Spleen (tissue), 11 donors: ENCODE data around the gene EXOC1L. TPM values are rescaled to one million over a fixed set of nuclear protein-coding genes. Genes with fewer than 3 reads are reported as not detected.

ENCODE experiments used
- DNase-seq: peaks from one replicate; pipeline ENCODE4 v3.0.0-alpha.2; 2020
- H3K27ac ChIP-seq, 8 donors: fragments of 200-600 bp; sonication (generic) in 7 of 8; 1 replicate in 4 of 8; 2 replicates in 4 of 8; pipeline versions ENCODE4 v1.5.0 to v1.8.0; 2016 to 2021; ENCODE audit warnings: inconsistent platforms in 4 of 8, mild to moderate bottlenecking in 4 of 8, moderate library complexity in 1 of 8
- H3K27me3 ChIP-seq, 7 donors: fragments of 200-600 bp; sonication (generic) in 6 of 7; replicated peaks in 1 of 7; 1 replicate in 4 of 7; 2 replicates in 3 of 7; pipeline versions ENCODE4 v1.5.0 to v1.8.0; 2016 to 2021; ENCODE audit warnings: inconsistent platforms in 3 of 7, mild to moderate bottlenecking in 1 of 7
- H3K36me3 ChIP-seq, 6 donors: fragments of 200-600 bp; sonication (generic) in 5 of 6; 1 replicate in 4 of 6; 2 replicates in 2 of 6; pipeline versions ENCODE4 v1.5.0 to v1.8.0; 2016 to 2021; ENCODE audit warnings: inconsistent platforms in 2 of 6
- H3K4me1 ChIP-seq, 6 donors: fragments of 200-600 bp; sonication (generic) in 5 of 6; 1 replicate in 3 of 6; 2 replicates in 3 of 6; pipeline versions ENCODE4 v1.5.0 to v1.8.0; 2016 to 2021; ENCODE audit warnings: inconsistent platforms in 3 of 6
- H3K4me3 ChIP-seq, 8 donors: fragments of 200-600 bp; sonication (generic) in 7 of 8; 1 replicate in 4 of 8; 2 replicates in 4 of 8; pipeline versions ENCODE4 v1.5.0 to v1.8.0; 2016 to 2021; ENCODE audit warnings: inconsistent platforms in 4 of 8, mild to moderate bottlenecking in 4 of 8, moderate library complexity in 2 of 8
- H3K9me3 ChIP-seq, 8 donors: fragments of 200-600 bp; sonication (generic) in 7 of 8; 1 replicate in 4 of 8; 2 replicates in 4 of 8; pipeline versions ENCODE4 v1.5.0 to v1.8.0; 2016 to 2021; ENCODE audit warnings: inconsistent platforms in 4 of 8
- CTCF ChIP-seq, 11 experiments: fragments of 200-600 bp in 7 of 11; fragments of 450-650 bp in 4 of 11; sonication (generic) in 4 of 11; IDR thresholded peaks in 8 of 11; conservative IDR thresholded peaks in 3 of 11; 1 replicate in 7 of 11; 2 replicates in 4 of 11; pipeline versions ENCODE4 v1.4.0 to v1.8.0; 2016 to 2021; ENCODE audit warnings: antibody characterized with exemption in 11 of 11, inconsistent platforms in 4 of 11, mild to moderate bottlenecking in 1 of 11
- POLR2A ChIP-seq, 3 donors: fragments of 450-650 bp; IDR thresholded peaks; one replicate each; pipeline ENCODE4 v1.5.1; 2017; ENCODE audit warnings: antibody characterized with exemption in 3 of 3, mild to moderate bottlenecking in 1 of 3
- POLR2AphosphoS5 ChIP-seq, 3 donors: sonication (generic); formaldehyde crosslinking; IDR thresholded peaks; one replicate each; pipeline ENCODE4 v1.5.1; 2017; ENCODE audit warnings: antibody characterized with exemption in 3 of 3
- WGBS, 5 donors: extraction: QIAGEN DNeasy Blood & Tissue Kit in 3 of 5; methylation state at CpG; one replicate each; pipeline versions ENCODE4 v1.1.5 to v1.1.7; 2013 to 2018; 5-methylcytosine and 5-hydroxymethylcytosine counted together
- intact Hi-C: fragments of 100-400 bp; cut with DNase I; formaldehyde crosslinking; loops from one replicate; pipeline ENCODE4 v1.15.0; 2023; ENCODE audit warnings: low total_unique reads
- polyA plus RNA-seq, 3 donors: library from polyadenylated mRNA; stranded (reverse); fragments of 200-250 nt; gene quantifications; one replicate each; pipeline ENCODE4 v1.2.1, GENCODE V29; 2013
- small RNA-seq, 4 donors: library from RNA; depleted of rRNA; stranded (forward); fragments of <200 nt; gene quantifications; one replicate each; pipeline ENCODE3, GENCODE V24; 2016
- total RNA-seq, 7 donors: library from RNA; depleted of rRNA in 3 of 7; stranded (reverse); fragments of >200 nt in 3 of 7; fragmentation: NEBNext Ultra II Directional in 4 of 7; extraction: Animal tissue kit (Norgen Biotek cat#: 25700) in 4 of 7; gene quantifications; one replicate each; pipeline versions ENCODE4 v1.1.0 to v1.2.1, GENCODE V29; 2016 to 2021
- donor health status: healthy with polysubstance abuse.
- donor health status: DM: no; HTN: no; CAD: no; lungs with moderate emphysema.
- donor health status: DM: no; HTN: no; CAD: no.
- donor health status: Bipolar disorder and iron deficiency.
- donor health status: healthy.
- donor health status: DM: no; HTN: no; CAD: no.
- donor health status: DM: yes; HTN: yes; CAD: no.

The EXOC1L gene
- total and polyA plus RNA-seq, 10 donors: not detected

- no peak for TF ChIP-seq POLR2A (IDR thresholded peaks at IDR 0.05)
- no peak for TF ChIP-seq CTCF (IDR thresholded peaks at IDR 0.05 in 8 of 11, conservative IDR thresholded peaks at IDR 0.05 in 3 of 11)
- no peak for TF ChIP-seq POLR2AphosphoS5 (IDR thresholded peaks at IDR 0.05)
- 74 to 88% (median 80%) methylated on average over 1 of the region's 1 CpG for WGBS, 5 donors
- Histone ChIP-seq H3K27ac (no peak overlapping the region), H3K9me3 (no peaks in the 10 kb centered on the region), H3K4me1 (no peaks in the 10 kb centered on the region), H3K36me3 (peaks cover 0 to 84% (median 44%) of the 10 kb centered on the region in 6 donors), H3K27me3 (no peaks in the 10 kb centered on the region), H3K4me3 (no peak overlapping the region)
- intact Hi-C loops: no loop called here
- no peak for DNase-seq
Measured at GRCh38 chr4:55884851-55885219, 65.2 kb downstream of the EXOC1L start.

Small RNA genes lying within 50 kb of the gene (small RNA-seq; reads per million reads assigned to genes)
- gene RNU6-276P: 0 reads per million in 4 donors
- gene RNU6-652P: 0 reads per million in 4 donors

Other genes with a start within 250 kb of the EXOC1L start
- gene PDCL2, start 227.5 kb upstream of the EXOC1L start, total RNA-seq: not detected
- not detected for gene PDCL2, start 227.5 kb upstream of the EXOC1L start, polyA plus RNA-seq
- gene NMU, start 183.5 kb upstream of the EXOC1L start, total RNA-seq: 1 to 10 TPM in 1 of 7 donors, not detected in 6; 1.2 TPM
- under 1 TPM in 1 of 3 donors, not detected in 2; 0.09 TPM for gene NMU, start 183.5 kb upstream of the EXOC1L start, polyA plus RNA-seq
- gene EXOC1, start 33.9 kb downstream of the EXOC1L start, total RNA-seq: 10 to 100 TPM; 33.1 to 52.8 (median 46.2) TPM
- gene EXOC1, start 33.9 kb downstream of the EXOC1L start, polyA plus RNA-seq: 10 to 100 TPM; 15.6 to 22.3 (median 20.8) TPM
- 10 to 100 TPM; 14.0 to 21.5 (median 14.6) TPM for gene CEP135, start 129.2 kb downstream of the EXOC1L start, total RNA-seq
- 1 to 10 TPM; 2.7 to 4.4 (median 3.0) TPM for gene CEP135, start 129.2 kb downstream of the EXOC1L start, polyA plus RNA-seq